Right hindlimb (tissue), 1 donor: ENCODE data around the gene MVB12B.

ENCODE experiments used
- DNase-seq: peaks from one replicate; pipeline ENCODE4 v3.0.0-alpha.2; 2018

The MVB12B gene

GRCh38 chr9:126508171-126508591, 181.6 kb downstream of the MVB12B start:
- no peak for DNase-seq

GRCh38 chr9:126508928-126509327, 182.3 kb downstream of the MVB12B start:
- DNase-seq: no peak

- no peak for DNase-seq
Observed at GRCh38 chr9:126509718-126510117, 183.1 kb downstream of the MVB12B start.

GRCh38 chr9:126510564-126510963, 183.9 kb downstream of the MVB12B start:
- no peak for DNase-seq

- DNase-seq: no peak
Observed at GRCh38 chr9:126511411-126511810, 184.8 kb downstream of the MVB12B start.

- no peak for DNase-seq
Observed at GRCh38 chr9:126513159-126514036, 186.8 kb downstream of the MVB12B start.

GRCh38 chr9:126514037-126514821, 187.6 kb downstream of the MVB12B start:
- peak; percentile 77 for DNase-seq

GRCh38 chr9:126515001-126515872, 188.6 kb downstream of the MVB12B start:
- DNase-seq: no peak

GRCh38 chr9:126515873-126516505, 189.4 kb downstream of the MVB12B start:
- DNase-seq: no peak

- DNase-seq: no peak
Observed at GRCh38 chr9:126516561-126516935, 189.9 kb downstream of the MVB12B start.

GRCh38 chr9:126516936-126517832, 190.6 kb downstream of the MVB12B start:
- peak; percentile 78 for DNase-seq

GRCh38 chr9:126517833-126518356, 191.3 kb downstream of the MVB12B start:
- DNase-seq: no peak

GRCh38 chr9:126518763-126519162, 192.1 kb downstream of the MVB12B start:
- DNase-seq: no peak

- DNase-seq: no peak
Observed at GRCh38 chr9:126519660-126520420, 193.2 kb downstream of the MVB12B start.

GRCh38 chr9:126520453-126520852, 193.8 kb downstream of the MVB12B start:
- DNase-seq: no peak

GRCh38 chr9:126521089-126521488, 194.5 kb downstream of the MVB12B start:
- no peak for DNase-seq

GRCh38 chr9:126521551-126521950, 194.9 kb downstream of the MVB12B start:
- DNase-seq: no peak

- no peak for DNase-seq
Observed at GRCh38 chr9:126521976-126522590, 195.5 kb downstream of the MVB12B start.

- no peak for DNase-seq
Observed at GRCh38 chr9:126522612-126523356, 196.2 kb downstream of the MVB12B start.
